Epidermal melanocyte (primary cell): ENCODE measurements around the gene ZNF143.
A peak's percentile ranks its signal among the peaks of the same experiment; 100 is the strongest.
"Not testable (repeated sequence)": the region's sequence is repeated elsewhere in the genome, so short reads cannot be mapped to it uniquely, and the experiment has no call there.

Experiments used
- DNase-seq: peaks from one replicate; pipeline ENCODE4 v3.0.0; 2011; ENCODE audit warnings: low spot score; ENCODE audit not compliant: insufficient read length

ZNF143 gene

DNA sequence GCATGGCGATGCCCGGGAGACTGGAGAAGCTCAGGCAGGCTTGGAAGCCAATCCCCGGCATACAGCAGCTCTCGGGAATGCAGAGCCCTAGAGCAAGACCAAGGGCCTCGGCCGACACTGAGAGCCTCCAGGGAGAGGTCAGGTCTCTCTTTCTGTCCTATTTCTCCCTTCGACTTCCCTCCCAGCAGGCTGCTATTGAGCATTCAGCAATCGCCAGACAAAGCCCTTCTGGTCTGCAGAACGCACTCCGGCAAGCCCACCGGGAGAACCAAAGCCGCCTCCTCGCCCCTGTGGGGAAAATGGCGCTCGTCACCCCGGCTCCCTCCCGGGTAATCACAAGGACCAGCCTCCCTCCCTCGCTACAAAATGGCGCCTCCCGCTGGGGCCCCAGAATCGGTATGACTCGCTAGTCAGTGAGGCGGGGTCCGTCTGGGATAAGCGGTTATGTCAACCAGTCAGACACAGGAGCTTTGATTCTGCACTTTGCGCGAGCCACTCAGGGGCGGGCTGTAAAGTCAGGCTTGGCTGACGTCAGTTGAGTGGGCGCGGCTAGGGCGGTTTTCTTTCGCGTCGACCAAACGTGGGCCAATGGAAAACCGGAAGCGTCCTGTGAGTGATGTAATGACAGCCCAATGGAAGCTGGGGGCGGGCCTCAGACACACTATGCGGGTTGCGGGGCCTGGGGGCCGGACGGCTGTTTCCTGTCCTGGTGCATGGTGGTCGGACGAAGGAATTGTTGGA is at the start of gene ZNF143:
TSS of gene ZNF143 (plus strand) at position 691 of the 741 bp plus-strand sequence. CDS start 10,297 bp downstream, outside the sequence.
- peak; percentile 96 for DNase-seq

DNA sequence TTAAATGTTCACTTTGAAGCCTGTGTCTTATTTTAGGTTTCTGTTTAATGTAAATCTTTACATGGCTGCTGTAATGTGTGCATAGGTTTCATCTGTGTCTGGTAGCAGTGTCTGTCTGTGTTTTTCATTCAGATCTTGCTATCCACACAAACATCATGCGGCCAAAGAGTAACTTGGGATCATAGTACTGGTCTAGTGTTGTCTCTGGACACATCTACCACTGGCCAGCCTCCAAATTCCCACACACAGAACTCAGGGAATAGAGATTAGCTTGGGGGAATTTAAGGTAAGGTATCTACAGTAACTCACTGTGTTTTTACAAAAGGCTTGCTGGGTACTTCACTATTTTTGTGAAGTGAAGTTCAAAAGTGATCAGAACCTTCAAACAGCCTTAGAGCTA is 32.1 kb upstream of the ZNF143 start:
- DNase-seq: no peak

GRCh38 chr11:9438611-9439010 is 22.2 kb upstream of the ZNF143 start:
- DNase-seq: no peak

DNA sequence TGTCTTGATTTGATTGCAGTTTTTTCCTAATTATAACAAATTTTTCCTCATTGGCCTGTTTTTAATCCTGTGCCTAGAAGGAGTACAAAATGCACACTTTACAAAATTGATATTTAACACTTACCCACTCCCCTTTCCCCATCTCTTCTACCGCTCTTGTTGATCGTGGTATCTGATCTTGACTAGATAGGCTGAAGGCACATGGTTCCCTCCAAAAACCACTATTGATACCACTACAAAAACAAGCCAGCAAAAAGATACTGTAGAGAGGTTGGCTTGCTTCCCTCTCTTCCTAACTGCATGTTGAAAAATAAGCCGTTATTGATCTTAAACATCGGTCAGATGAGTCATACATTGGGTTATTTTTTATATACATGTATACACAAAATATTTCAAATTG is 14.6 kb upstream of the ZNF143 start:
- no peak for DNase-seq

GRCh38 chr11:9448576-9449352 is 12.0 kb upstream of the ZNF143 start:
- DNase-seq: no peak

DNA sequence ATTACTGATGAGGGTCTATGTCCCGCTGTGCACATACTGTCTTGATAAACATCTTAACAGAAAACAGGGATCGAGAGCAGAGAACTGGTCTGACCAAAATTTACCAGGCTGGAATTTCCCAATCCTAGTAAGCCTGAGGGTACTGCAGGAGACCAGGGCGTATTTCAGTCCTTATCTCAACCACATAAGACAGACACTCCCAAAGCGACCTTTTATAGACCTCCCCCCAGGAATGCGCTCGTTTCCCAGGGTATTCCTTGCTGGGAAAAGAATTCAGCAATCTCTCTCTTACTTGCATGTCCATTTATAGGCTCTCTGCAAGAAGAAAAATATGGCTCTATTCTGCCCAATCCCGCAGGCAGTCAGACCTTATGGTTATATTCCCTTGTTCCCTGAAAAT is 8.8 kb upstream of the ZNF143 start:
- not testable (repeated sequence) for DNase-seq

DNA sequence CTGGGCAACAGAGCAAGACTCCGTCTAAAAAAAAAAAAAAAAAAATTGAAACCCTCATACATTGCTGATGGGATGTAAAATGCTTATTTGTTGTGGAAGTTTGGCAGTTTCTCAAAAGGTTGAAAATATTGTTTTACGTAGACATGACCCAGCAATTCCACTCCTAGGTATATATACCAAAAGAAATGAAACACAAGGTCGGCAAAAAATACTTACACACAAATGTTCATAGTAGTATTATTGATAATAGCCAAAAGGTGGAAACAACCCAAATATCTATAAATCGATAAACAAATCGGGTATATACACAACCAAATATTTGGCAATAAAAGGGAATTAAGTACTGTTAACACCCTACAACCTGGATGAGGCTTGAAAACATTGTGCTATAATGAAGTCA is 5.1 kb upstream of the ZNF143 start:
- no peak for DNase-seq

- DNase-seq: peak; percentile 23
Measured at GRCh38 chr11:9459667-9460321, 1.0 kb upstream of the ZNF143 start.

DNA sequence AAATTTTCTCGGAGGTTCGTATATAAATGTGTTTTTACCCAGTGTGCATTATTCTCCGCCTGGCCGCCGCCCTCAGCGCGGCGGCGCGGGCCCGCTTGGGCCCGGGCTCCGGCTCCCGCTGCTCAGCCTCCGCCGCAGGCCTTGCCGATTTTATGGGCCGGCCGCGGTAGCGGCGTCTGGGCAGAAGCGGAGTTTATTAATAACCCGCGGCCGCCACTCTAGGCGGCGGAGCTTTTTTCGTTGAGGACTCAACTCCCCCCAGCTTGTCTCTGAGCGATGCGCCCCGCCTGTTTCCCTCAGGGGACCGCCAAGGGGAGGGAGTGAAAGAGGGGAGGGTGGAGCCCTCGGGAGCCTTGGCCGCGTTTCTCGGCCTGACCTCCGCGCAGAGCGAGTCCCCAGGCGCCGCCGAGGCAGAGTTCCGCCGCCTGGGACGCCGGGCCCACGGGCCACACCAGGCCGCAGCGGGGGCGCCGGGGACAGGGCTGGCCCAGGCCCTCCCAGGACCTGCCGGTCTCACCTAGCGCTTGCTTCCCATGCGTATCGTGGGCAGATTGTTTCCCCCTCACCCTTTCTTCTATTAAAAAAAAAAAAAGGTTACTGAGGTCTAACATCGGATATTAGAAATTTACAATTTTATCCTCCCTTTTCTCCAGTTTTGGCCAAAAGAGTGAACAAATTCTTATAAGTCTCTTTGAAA is 399 bp downstream of the ZNF143 start:
- peak; percentile 78 for DNase-seq

GRCh38 chr11:9461760-9462134 is 935 bp downstream of the ZNF143 start:
- no peak for DNase-seq

DNA sequence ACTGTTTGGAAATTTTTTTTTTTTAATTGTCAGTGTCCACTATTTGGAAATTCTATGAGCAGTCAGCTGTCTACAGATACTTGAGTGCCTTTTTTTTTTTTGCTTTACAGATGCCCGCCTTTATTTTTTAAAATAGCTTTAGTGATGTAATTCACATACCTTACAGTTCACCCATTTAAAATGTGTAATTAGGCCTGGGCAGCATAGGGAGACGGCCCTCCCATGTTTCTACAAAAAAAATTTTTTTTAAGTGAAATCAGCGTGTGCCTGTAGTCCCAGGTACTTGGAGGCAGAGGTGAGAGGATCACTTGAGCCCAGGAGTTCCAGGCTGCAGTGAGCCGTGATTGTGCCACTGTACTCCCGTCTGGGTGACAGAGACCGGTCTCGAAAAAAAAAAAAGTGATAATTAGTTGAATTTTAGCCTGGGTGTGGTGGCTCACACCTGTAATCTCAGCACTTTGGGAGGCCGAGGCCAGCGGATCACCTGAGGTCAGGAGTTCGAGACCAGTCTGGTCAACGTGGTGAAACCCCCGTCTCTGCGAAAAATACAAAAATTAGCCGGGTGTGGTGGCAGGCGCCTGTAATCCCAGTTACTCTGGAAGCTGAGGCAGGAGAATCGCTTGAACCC is 1.5 kb downstream of the ZNF143 start:
- DNase-seq: no peak

DNA sequence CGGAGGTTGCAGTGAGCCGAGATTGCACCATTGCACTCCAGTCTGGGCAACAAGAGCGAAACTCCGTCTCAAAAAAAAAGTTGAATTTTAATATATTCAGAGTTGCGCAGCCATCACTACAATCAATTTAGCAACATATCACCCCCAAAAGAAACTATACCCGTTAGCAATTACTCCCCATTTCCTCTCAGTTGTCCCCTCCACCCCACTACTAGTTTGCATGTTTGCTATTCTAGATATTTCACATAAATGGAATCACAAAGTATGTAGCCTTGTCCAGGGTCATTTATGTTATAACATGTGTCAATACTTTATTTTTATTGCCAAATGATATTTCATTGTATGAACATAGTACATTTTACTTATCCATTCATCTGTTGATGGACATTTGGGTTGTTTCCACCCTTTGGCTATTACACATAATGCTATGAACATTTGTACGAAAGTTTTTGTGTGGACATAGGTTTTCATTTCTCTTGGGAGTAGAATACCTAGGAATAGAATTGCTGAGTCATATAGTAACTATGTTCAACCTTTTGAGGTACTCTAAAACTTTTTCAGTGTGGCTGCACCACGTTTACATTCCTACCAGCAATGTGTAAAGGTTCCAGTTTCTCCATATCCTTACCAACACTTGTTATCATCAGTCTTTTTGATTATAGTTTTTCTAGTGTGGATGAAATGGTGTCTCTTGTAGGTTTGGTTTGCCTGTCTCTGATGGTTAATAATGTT is 2.2 kb downstream of the ZNF143 start:
- DNase-seq: no peak

DNA sequence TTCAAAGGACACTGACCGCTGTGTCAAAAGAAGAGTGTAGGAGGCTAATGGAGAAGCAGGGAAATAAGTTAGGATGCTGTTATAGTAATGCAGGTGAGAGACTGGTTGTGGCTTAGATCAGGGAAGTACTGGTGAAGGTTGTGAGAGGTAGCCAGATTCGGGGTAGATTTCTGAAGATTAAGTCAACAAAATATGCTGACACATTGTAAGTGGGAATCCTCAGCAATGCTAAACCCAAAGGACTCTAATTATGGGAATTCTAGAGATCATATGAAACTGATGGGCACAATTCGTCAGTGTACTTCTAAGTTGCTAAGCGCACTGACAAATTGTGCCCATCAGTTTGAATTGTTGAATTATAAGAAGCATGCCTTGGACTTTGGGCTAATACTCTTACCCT is 10.0 kb downstream of the ZNF143 start:
- no peak for DNase-seq

- DNase-seq: no peak
Measured at GRCh38 chr11:9473408-9473807, 12.6 kb downstream of the ZNF143 start.

DNA sequence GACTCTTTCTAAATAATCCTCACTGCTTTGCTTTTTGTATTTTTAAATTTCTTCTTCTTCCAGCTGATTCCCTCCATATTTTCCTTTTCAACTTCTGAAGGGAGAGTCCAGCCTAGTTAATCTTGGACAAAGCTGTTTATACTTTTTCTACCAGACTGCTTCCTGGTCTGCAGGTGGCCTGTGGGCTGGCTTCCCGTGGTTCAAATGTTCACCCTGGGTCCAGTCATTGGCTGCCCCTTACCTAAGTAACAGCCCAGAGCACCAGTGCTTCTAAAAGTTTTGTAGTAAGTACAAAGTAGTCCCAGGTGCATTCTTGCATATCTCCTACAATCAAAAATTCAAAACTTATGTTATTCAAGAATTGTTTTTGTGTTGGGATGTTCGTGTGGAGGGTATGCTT is 19.1 kb downstream of the ZNF143 start:
- no peak for DNase-seq

GRCh38 chr11:9489080-9489765 is 28.4 kb downstream of the ZNF143 start:
- peak; percentile 48 for DNase-seq

DNA sequence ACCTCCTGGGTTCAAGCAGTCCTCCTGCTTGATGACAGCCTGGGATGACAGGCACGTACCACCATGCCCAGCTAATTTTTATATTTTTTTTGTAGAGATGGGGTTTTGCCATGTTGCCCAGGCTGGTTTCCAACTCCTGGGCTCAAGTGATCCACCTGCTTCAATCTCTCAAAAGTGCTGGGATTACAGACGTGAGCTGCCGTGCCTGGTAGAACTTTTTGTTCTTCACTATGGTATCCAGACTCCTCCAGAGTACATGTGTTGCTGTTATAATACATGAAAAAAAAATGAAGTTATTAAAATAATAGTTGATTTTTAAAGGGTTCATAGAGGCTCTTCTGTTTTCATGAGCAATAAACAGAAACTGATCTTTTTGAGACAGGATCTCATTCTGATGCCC is 29.6 kb downstream of the ZNF143 start:
- no peak for DNase-seq

DNA sequence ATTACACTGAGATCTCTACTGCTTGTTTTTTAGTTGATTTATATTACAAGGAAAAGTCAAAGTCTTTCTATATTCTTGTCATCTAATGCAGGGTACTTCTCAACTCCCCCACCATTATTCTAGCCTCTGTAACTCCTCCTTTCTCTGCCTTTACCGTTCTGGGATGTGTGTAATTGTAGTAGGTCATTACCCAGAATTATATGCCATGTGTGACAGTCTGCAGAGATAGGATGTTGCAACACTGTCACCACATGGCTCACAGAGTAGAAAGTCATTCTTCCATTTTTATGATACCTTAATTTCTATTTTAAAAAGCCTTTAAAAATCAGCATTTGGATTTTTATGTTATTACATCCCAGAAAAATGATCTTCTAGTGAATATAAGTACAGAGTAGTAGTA is 32.7 kb downstream of the ZNF143 start:
- DNase-seq: no peak

- no peak for DNase-seq
Measured at GRCh38 chr11:9494316-9494715, 33.5 kb downstream of the ZNF143 start.
